GM23248 (cell line): ENCODE results near the gene CLDN1.

Source experiments
- EZH2 ChIP-seq: fragments of 200-600 bp; sonication (generic); IDR thresholded peaks from 2 replicates; pipeline ENCODE4 v1.6.1; 2018; ENCODE audit warnings: antibody characterized with exemption, mild to moderate bottlenecking; ENCODE audit not compliant: insufficient read depth, poor library complexity, severe bottlenecking
- EZH2phosphoT487 ChIP-seq: fragments of 200-600 bp; sonication (generic); IDR thresholded peaks from 2 replicates; pipeline ENCODE4 v1.6.1; 2018; ENCODE audit warnings: antibody characterized with exemption, moderate library complexity, mild to moderate bottlenecking, low read depth; ENCODE audit not compliant: insufficient read depth

- TF ChIP-seq EZH2phosphoT487 (no peak), EZH2 (no peak)
Measured at GRCh38 chr3:190352861-190353457, 30.7 kb upstream of the CLDN1 start.
